Measurements from ENCODE around the gene MMP8.
A peak's percentile ranks its signal among the peaks of the same experiment; 100 is the strongest.

MMP8 gene

DNA sequence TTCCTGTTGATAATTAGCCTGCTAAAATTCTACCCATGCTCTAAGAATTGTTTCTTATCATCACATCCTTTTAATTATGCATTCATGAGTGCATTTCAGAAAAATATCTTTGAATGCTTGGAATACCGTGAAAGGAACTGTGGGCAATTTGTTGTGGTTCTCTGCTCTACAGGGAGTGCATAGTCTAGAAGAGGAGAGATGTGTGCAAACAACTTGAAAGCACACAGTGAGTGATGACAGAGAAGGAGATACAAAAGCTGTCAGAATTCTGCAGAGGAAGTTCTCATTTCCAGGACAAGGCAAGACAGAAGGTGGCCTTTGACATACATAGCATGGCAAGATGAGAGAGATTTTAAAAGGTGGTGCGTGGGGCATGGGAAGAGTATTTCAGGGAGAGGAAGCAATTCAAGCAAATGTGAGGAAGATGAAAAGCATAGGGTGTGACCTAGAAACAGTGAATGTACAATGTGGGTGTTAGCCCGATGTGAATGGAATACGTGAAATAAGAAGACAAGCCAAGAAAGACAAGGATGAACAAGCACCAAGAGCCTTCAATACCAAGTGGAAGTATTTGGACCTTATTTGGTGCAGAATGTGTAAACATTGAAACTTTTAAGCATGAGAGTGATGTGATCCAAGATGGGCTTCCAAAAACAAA, 5.0 kb downstream of the MMP8 start:
- DNase-seq (ENCODE audit: low spot score), result no peak

DNA sequence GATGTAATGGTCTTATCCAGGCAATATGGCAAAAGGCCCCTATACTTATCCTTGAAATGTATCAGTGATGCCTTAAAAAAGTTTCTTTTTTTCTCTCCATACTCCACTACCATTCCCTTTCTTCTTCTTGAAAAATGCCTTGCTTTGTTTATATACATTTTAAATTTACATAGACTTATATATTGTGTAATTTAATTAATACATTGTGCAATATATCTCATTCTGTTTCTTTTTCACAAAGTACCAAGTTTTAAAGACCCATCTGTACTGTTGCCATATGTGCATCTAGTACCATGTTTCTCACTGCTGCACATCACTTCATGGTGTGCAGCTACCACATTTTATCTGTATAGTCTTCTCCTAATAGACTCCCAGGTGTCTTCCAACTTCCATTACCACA, 7.5 kb downstream of the MMP8 start:
- DNase-seq (ENCODE audit: low spot score), result no peak

DNA sequence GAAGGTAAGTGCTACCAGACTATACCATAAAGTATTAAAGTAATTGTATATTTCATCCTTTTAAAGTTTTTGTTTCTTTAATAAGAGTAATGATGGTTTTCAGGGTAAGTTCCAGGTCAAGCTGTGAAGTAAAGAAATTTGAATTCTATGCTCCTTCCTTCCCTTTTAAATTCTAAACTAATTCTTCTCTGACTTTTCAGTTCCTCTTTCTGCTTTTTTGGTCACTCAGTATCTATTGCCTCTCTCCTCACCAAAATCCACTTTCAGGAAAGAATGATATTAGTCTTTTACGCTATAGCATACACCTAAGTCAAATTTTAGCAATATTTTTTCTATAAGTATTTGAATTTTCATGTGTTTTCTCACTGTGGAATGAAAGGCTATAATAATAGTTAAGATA, 8.2 kb downstream of the MMP8 start:
- no peak for DNase-seq (ENCODE audit: low spot score)

- DNase-seq (ENCODE audit: low spot score), result no peak
Observed at GRCh38 chr11:102712137-102712536, 12.6 kb downstream of the MMP8 start.

GRCh38 chr11:102709201-102709945, 15.4 kb downstream of the MMP8 start:
- DNase-seq (ENCODE audit: low spot score), result no peak

- DNase-seq (ENCODE audit: low spot score), result no peak
Observed at GRCh38 chr11:102708654-102709053, 16.1 kb downstream of the MMP8 start.

DNA sequence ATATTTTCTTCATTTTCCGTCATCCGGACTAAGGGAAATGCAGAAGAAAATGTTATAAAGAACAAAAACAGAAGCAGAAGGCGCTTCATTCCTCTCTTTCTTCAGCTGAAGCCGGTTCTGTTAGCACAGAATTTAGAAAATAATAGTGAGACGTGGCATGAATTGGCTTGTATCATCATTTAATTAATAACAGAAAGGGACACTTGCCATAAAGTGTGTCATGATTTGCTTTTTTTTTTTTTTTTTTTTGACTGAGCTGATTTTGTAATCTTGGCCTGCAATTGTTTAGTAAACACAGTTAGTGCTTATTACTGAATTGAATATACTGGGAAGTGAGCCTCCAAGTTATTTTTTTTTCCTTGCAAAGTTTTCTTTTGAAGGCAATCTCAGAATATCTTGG, 19.1 kb downstream of the MMP8 start, which contains the start of gene MMP27:
Gene MMP27 (minus strand): TSS at position 144 of the 400 bp plus-strand sequence. CDS start 55 bp downstream, at position 89.
- no peak for DNase-seq (ENCODE audit: low spot score)

GRCh38 chr11:102704841-102705240, 19.9 kb downstream of the MMP8 start:
- no peak for DNase-seq (ENCODE audit: low spot score)

DNA sequence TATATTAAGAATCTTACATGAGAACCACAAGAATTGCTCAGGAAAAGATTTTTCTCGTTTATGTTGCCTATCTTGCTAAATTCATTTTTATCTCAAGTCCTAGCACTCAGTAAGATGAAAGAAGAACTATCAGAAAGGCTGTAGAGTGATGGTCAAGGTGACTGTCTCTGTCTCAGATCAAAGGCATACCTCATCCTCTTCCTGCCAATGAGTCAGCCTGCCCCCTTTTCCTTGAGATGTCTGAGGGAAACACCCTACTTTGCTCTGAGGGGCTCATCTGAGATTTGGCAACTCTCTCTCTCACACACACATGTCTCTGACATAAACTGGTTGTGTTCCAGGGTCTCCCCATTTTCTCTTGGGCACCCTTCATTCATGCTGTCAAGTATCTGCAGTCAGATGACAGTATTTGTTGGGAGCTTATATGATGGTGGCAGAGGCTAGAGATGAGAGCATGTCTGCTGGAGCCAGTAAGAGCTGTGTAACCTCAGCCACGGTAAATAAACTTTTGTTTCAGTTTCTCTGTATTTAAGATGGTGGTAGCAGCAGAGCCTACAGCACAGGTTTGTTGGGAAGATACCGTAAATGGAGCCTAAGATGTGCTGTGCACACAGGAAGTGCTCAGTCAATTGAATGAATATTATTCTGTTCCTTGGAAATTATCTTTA, 20.8 kb downstream of the MMP8 start:
- no peak for DNase-seq (ENCODE audit: low spot score)

DNA sequence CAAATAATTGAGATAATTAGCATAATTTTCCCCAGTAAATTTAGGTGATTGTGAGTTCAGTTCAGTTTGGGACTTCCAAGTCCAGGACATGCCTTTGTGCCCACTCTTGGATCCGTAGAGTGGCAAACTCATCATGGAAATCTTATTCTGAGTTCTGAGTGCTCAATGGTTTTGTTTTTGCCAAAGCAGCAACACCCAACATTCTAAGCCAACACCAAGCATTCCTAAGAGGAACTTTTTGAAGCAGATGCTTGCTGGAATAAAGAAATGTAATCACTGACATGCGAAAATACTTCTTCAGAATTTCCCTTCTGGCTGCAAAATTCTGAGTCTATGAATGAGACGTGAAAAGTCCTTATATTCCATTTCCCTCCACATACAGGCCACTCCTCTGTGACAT, 29.6 kb downstream of the MMP8 start:
- DNase-seq (ENCODE audit: low spot score), result no peak

DNA sequence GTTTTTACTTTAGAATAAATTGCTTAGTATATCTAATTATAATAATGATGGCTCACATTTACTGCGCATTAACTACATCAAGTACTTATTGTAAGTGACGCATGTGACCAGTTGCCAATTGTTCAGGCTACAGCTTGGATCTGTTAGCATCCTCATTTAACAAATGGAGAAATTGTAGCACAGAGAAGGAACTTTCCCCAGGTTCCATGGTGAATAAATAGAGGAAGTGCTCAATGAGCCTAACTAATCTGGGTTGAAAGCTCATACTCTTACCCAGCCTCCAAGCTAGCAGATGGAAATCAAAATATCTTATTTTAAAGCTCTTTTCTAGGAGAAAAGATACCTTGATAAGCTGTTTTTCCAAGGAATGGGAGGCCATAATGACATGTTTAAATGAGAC, 39.0 kb downstream of the MMP8 start:
- no peak for DNase-seq (ENCODE audit: low spot score)

DNA sequence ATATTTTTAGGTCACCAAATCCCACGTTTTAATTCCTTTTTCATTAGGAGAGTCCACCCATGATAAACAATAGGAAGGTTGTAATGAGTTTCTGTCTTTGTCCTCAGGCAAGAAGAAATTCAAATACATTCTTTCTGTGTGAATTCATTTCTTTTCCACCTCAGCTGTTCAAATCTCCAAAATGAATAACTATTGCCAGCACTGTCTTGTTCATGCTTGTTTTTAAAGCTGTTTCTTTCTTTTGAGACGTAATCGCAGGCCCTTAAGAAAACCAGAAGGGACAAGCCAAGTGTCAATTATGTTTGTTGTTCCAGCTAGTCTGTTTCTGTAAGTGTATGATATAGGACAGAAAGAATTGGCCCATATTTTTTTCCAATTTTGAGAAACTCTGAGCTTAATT, 39.4 kb downstream of the MMP8 start:
- no peak for DNase-seq (ENCODE audit: low spot score)

DNA sequence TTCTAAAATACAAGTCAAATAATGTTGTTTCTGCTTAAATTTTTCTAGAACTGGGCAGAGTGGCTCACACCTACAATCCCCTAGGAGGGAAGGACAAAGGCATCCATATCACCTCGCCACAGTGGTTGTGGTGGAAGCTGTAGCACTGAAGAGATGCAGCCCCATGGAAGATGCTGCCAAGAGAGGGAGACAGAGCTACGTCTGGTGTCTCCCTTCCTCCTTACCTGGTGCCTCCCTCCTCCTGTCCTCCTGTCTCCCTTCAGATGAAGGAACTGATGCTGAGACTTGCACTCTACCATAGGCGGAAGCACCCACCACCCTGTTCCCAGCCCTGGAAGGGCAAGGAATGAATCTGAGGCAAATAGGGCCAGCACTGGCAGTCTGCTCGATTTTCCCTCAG, 41.5 kb downstream of the MMP8 start:
- no peak for DNase-seq (ENCODE audit: low spot score)

DNA sequence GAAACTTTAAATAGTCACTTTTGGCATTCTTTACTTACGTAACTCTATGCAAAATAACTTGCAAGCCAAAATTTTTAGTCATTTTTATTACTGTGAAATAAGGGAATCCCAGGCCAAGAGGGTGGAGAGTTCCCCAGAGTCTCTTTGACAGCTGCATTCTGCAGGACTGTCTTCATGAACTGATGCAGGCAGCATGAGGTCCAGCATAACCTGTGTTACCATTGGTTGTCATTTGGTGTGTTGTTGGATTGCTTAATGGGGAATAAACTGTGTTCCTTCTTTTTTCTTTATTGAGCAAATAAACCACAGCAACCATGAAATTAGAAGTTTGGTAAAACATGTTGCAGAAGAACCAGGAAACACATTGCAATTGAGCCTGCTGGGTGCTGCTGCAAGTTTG, 43.8 kb downstream of the MMP8 start:
- DNase-seq (ENCODE audit: low spot score), result no peak

GRCh38 chr11:102678022-102678421, 46.7 kb downstream of the MMP8 start:
- no peak for DNase-seq (ENCODE audit: low spot score)

GRCh38 chr11:102676084-102676483, 48.7 kb downstream of the MMP8 start:
- no peak for DNase-seq (ENCODE audit: low spot score)

DNA sequence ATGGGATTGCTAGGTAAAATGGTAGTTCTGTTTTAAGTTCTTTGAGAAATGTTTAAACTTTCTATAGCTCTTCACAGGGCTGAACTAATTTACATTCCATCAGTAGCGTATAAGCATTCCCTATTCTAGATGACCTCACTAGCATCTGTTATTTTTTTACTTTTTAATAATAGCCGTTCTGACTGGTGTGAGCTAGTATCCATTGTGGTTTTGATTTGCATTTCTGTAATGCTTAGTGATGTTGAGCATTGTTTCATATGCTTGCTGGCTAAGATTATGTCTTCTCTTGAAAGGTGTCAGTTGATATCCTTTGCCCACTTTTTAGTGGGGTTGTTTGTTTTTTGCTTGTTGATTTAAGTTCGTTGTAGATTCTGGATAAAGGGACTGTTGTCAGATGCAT, 55.1 kb downstream of the MMP8 start:
- no peak for DNase-seq (ENCODE audit: low spot score)

- peak; percentile 47 for DNase-seq (ENCODE audit: low spot score)
Observed at GRCh38 chr11:102666331-102666957, 58.3 kb downstream of the MMP8 start.

DNA sequence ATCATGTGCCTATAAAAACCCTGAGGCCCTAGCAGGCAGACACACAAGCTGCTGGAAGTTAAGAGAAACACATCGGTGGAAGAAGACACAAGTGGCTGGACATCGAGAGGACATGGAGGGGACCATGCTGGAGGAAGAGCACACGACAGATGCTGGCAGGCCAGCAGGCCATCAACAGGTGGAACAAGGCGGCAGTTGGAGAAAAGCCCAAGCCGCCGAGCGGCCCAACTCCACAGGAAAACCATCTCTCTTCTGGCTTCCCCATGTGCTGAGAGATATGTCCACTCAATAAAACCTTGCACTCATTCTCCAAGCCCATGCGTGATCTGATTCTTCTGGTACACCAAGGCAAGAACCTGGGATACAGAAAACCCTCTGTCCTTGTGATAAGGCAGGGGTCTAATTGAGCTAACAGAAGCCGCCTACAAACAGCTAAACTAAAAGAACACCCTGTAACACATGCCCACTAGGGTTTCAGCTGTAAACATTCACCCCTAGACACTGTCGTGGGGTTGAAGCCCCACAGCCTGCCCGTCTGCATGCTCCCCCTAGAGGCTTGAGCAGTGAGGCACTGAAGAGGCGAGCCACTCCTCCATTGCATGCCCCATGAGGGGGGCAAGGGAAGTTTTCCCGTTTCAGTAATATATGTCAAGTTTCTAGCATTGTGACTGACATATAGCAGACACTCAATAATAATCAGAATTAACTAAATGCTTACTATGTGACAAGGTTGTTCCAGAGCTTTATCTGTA, 60.6 kb downstream of the MMP8 start:
- DNase-seq (ENCODE audit: low spot score), result no peak

- no peak for DNase-seq (ENCODE audit: low spot score)
Observed at GRCh38 chr11:102662607-102663006, 62.1 kb downstream of the MMP8 start.

Data from CD4-positive, alpha-beta T cell treated with Interleukin-2 at 100 ng/mL for 4 hours (primary cell).